IMR-90 (cell line): Measurements from ENCODE around the gene PRELID3B. TPM values are rescaled to one million over a fixed set of nuclear protein-coding genes. Genes with fewer than 3 reads are reported as not detected.

ENCODE experiments used
- ATAC-seq: fragments of 200-7000 bp; cut with Tn5 transposase; 2 replicates; pipeline ENCODE4 v1.9.1; 2020; ENCODE audit warnings: low read depth, mild to moderate bottlenecking, moderate library complexity
- BruUV-seq: library from RNA; stranded (reverse); fragments of 400-500 nt; replicated peaks from 2 replicates; lab custom pipeline; 2021; lab: Mats Ljungman, UMichigan
- CTCF ChIA-PET: fragments of 300-600 bp; formaldehyde crosslinking; extraction: SDS; loops from one replicate; lab custom pipeline; 2021; ENCODE audit warnings: antibody characterized with exemption; lab: Yijun Ruan, JAX
- POLR2A ChIA-PET: fragments of 300-600 bp; sonication (Branson Sonifier 250); formaldehyde crosslinking; loops from one replicate; lab custom pipeline; 2022; ENCODE audit warnings: antibody characterized with exemption; ENCODE audit not compliant: unreplicated experiment; lab: Charles Lee
- DNase-seq: peaks from one replicate; pipeline ENCODE4 v3.0.0; 2013
- H2AFZ ChIP-seq: replicated peaks from 2 replicates; pipeline ENCODE3; 2013; ENCODE audit warnings: low read length, mild to moderate bottlenecking; ENCODE audit not compliant: poor library complexity
- H2AK5ac ChIP-seq: 2 replicates; pipeline ENCODE4 v1.6.1; 2013; ENCODE audit warnings: low read depth, low read length, inconsistent platforms
- H2AK9ac ChIP-seq: replicated peaks from 2 replicates; pipeline ENCODE3; 2013; ENCODE audit warnings: mild to moderate bottlenecking, low read depth, low read length, moderate library complexity; ENCODE audit not compliant: poor library complexity
- H2BK120ac ChIP-seq: 2 replicates; pipeline ENCODE4 v1.6.1; 2013; ENCODE audit warnings: low read depth, low read length, inconsistent platforms
- H2BK15ac ChIP-seq: 3 replicates; pipeline ENCODE4 v1.6.1; 2013; ENCODE audit warnings: low read depth, low read length, inconsistent platforms
- H2BK20ac ChIP-seq: 2 replicates; pipeline ENCODE4 v1.6.1; 2013; ENCODE audit warnings: low read depth, mild to moderate bottlenecking, inconsistent platforms, low read length, moderate library complexity
- H2BK5ac ChIP-seq: 2 replicates; pipeline ENCODE4 v1.6.1; 2013; ENCODE audit warnings: mild to moderate bottlenecking, low read depth, low read length, inconsistent platforms; ENCODE audit not compliant: poor library complexity, severe bottlenecking
- H3K14ac ChIP-seq: replicated peaks from 2 replicates; pipeline ENCODE4 v1.6.1; 2013; ENCODE audit warnings: low read depth, low read length, inconsistent platforms
- H3K18ac ChIP-seq: 2 replicates; pipeline ENCODE4 v1.6.1; 2013; ENCODE audit warnings: low read depth, low read length, control low read depth
- H3K23ac ChIP-seq: 2 replicates; pipeline ENCODE4 v1.6.1; 2013; ENCODE audit warnings: low read depth, low read length, inconsistent platforms
- H3K27ac ChIP-seq: 2 replicates; pipeline ENCODE4 v1.5.1; 2013; ENCODE audit warnings: mild to moderate bottlenecking, control low read depth, low read length; ENCODE audit not compliant: insufficient read depth
- H3K27me3 ChIP-seq: 2 replicates; pipeline ENCODE4 v1.6.1; 2013; ENCODE audit warnings: low read length; ENCODE audit not compliant: control insufficient read depth, insufficient read depth
- H3K36me3 ChIP-seq: 2 replicates; pipeline ENCODE4 v1.6.1; 2013; ENCODE audit warnings: low read length, mixed read lengths; ENCODE audit not compliant: control insufficient read depth, insufficient read depth
- H3K4ac ChIP-seq: 2 replicates; pipeline ENCODE4 v1.6.1; 2013; ENCODE audit warnings: low read depth, low read length, inconsistent platforms
- H3K4me1 ChIP-seq: 2 replicates; pipeline ENCODE4 v1.6.1; 2013; ENCODE audit warnings: low read length, mixed read lengths; ENCODE audit not compliant: control insufficient read depth, insufficient read depth
- H3K4me2 ChIP-seq: 2 replicates; pipeline ENCODE4 v1.6.1; 2013; ENCODE audit warnings: low read depth, mild to moderate bottlenecking, control low read depth, low read length, moderate library complexity
- H3K4me3 ChIP-seq: 2 replicates; pipeline ENCODE4 v1.5.1; 2013; ENCODE audit warnings: low read depth, mild to moderate bottlenecking, control low read depth, low read length, moderate library complexity; ENCODE audit not compliant: insufficient read depth
- H3K56ac ChIP-seq: 2 replicates; pipeline ENCODE4 v1.6.1; 2013; ENCODE audit warnings: low read length, inconsistent platforms; ENCODE audit not compliant: insufficient read depth; ENCODE audit errors: extremely low read depth
- H3K79me1 ChIP-seq, 2 experiments: 2 replicates each; pipeline ENCODE4 v1.6.1; 2013; ENCODE audit warnings: low read length in 2 of 2, inconsistent platforms in 1 of 2, low read depth in 1 of 2
- H3K9ac ChIP-seq: 2 replicates; pipeline ENCODE4 v1.6.1; 2013; ENCODE audit warnings: low read depth, low read length, control low read depth
- H3K9me1 ChIP-seq: 2 replicates; pipeline ENCODE4 v1.6.1; 2013; ENCODE audit warnings: low read length, inconsistent platforms; ENCODE audit not compliant: insufficient read depth
- H3K9me3 ChIP-seq: 2 replicates; pipeline ENCODE4 v1.6.1; 2013; ENCODE audit warnings: low read length; ENCODE audit not compliant: control insufficient read depth, insufficient read depth
- H4K20me1 ChIP-seq: 2 replicates; pipeline ENCODE4 v1.6.1; 2013; ENCODE audit warnings: low read length, inconsistent platforms; ENCODE audit not compliant: insufficient read depth
- H4K5ac ChIP-seq: 2 replicates; pipeline ENCODE4 v1.6.1; 2013; ENCODE audit warnings: mild to moderate bottlenecking, low read depth, low read length, control low read depth
- H4K8ac ChIP-seq, 2 experiments: 2 replicates each; pipeline ENCODE4 v1.6.1; 2013; ENCODE audit warnings: low read depth in 2 of 2, low read length in 2 of 2, control low read depth in 1 of 2, inconsistent platforms in 1 of 2
- H4K91ac ChIP-seq: 2 replicates; pipeline ENCODE4 v1.6.1; 2013; ENCODE audit warnings: low read depth, low read length, inconsistent platforms; ENCODE audit not compliant: insufficient read depth
- BHLHE40 ChIP-seq: fragments of 150-350 bp; IDR thresholded peaks from 2 replicates; pipeline ENCODE4 v1.6.1; 2016; ENCODE audit warnings: mild to moderate bottlenecking, low read depth, low read length
- CEBPB ChIP-seq: IDR thresholded peaks from 2 replicates; pipeline ENCODE4 v1.6.1; 2012; ENCODE audit warnings: low read depth, low read length, improper control_type of control experiment
- CHD1 ChIP-seq: IDR thresholded peaks from 2 replicates; pipeline ENCODE4 v1.6.1; 2012; ENCODE audit warnings: low read depth, low read length, improper control_type of control experiment
- FOS ChIP-seq: fragments of 150-350 bp; IDR thresholded peaks from 2 replicates; pipeline ENCODE4 v1.6.1; 2016; ENCODE audit warnings: low read depth, low read length
- MAFK ChIP-seq: IDR thresholded peaks from 2 replicates; pipeline ENCODE4 v1.6.1; 2012; ENCODE audit warnings: low read depth, low read length, improper control_type of control experiment
- MAZ ChIP-seq: IDR thresholded peaks from 2 replicates; pipeline ENCODE4 v1.6.1; 2012; ENCODE audit warnings: low read depth, mild to moderate bottlenecking, low read length, improper control_type of control experiment, moderate library complexity, borderline replicate concordance
- MXI1 ChIP-seq: IDR thresholded peaks from 2 replicates; pipeline ENCODE4 v1.6.1; 2012; ENCODE audit warnings: low read depth, mild to moderate bottlenecking, low read length, moderate library complexity, borderline replicate concordance
- NFE2L2 ChIP-seq: fragments of 150-350 bp; IDR thresholded peaks from 2 replicates; pipeline ENCODE4 v1.6.1; 2016; ENCODE audit warnings: low read depth, mild to moderate bottlenecking, low read length
- POLR2A ChIP-seq: IDR thresholded peaks from 2 replicates; pipeline ENCODE4 v1.6.1; 2012; ENCODE audit warnings: mild to moderate bottlenecking, low read depth, low read length
- RAD21 ChIP-seq: IDR thresholded peaks from 2 replicates; pipeline ENCODE4 v1.6.1; 2012; ENCODE audit warnings: low read length, improper control_type of control experiment
- RCOR1 ChIP-seq: IDR thresholded peaks from 2 replicates; pipeline ENCODE4 v1.6.1; 2012; ENCODE audit warnings: mild to moderate bottlenecking, low read length, improper control_type of control experiment; ENCODE audit not compliant: insufficient replicate concordance
- RFX5 ChIP-seq: IDR thresholded peaks from 2 replicates; pipeline ENCODE4 v1.8.0; 2012; ENCODE audit warnings: low read depth, mild to moderate bottlenecking, low read length, moderate library complexity
- SMC3 ChIP-seq: fragments of 150-350 bp; IDR thresholded peaks from 2 replicates; pipeline ENCODE4 v1.6.1; 2016; ENCODE audit warnings: low read depth, mild to moderate bottlenecking, antibody characterized with exemption, low read length, moderate library complexity
- WGBS, 2 experiments: methylation state at CpG; one replicate each; pipeline versions ENCODE4 v1.1.5 to v1.1.7; 2013; ENCODE audit warnings: missing lambda C conversion rate in 2 of 2; ENCODE audit not compliant: insufficient read length in 1 of 2; ENCODE audit errors: extremely low coverage in 2 of 2; 5-methylcytosine and 5-hydroxymethylcytosine counted together
- dilution Hi-C: fragments of 300-500 bp; cut with HindIII; formaldehyde crosslinking; loops from one replicate; pipeline ENCODE4 v1.14.3; 2018; ENCODE audit warnings: low sequenced_read_pairs; ENCODE audit not compliant: unreplicated experiment
- in situ Hi-C: fragments of 300-500 bp; cut with MboI; formaldehyde crosslinking; loops from 3 replicates; pipeline ENCODE4 v1.14.3; 2019; ENCODE audit warnings: low sequenced_read_pairs, inconsistent platforms, mixed read lengths
- intact Hi-C: fragments of 100-400 bp; cut with micrococcal nuclease; formaldehyde crosslinking; loops from 2 replicates; pipeline ENCODE4 v1.10.0; 2022
- polyA plus RNA-seq, 3 experiments: library from polyadenylated mRNA; depleted of rRNA; stranded (reverse); fragments of >200 nt; gene quantifications; 2 replicates each; pipeline ENCODE4 v1.2.3, GENCODE V29; 2012; ENCODE audit warnings: low replicate concordance in 1 of 3
- total RNA-seq: library from RNA; depleted of rRNA; stranded (reverse); fragments of >200 nt; gene quantifications from 2 replicates; pipeline ENCODE4 v1.2.3, GENCODE V29; 2012
- TF ChIP-seq, protein P1 (sequence below): conservative IDR thresholded peaks from 2 replicates; pipeline ENCODE4 v1.5.1; 2012; ENCODE audit warnings: mild to moderate bottlenecking, low read depth, low read length, improper control_type of control experiment
- TF ChIP-seq, protein P2 (sequence below): fragments of 150-350 bp; IDR thresholded peaks from 2 replicates; pipeline ENCODE4 v1.6.1; 2016; ENCODE audit warnings: low read depth, mild to moderate bottlenecking, low read length, moderate library complexity, borderline replicate concordance
- TF ChIP-seq, protein P3 (sequence below): fragments of 150-350 bp; IDR thresholded peaks from 2 replicates; pipeline ENCODE4 v1.6.1; 2017; ENCODE audit warnings: mild to moderate bottlenecking, antibody characterized with exemption, low read length, low read depth

PRELID3B gene
- total and polyA plus RNA-seq, 2 of the 4 experiments (the other 2 are of a cell fraction), result 24.8 to 41.9 TPM

DNA sequence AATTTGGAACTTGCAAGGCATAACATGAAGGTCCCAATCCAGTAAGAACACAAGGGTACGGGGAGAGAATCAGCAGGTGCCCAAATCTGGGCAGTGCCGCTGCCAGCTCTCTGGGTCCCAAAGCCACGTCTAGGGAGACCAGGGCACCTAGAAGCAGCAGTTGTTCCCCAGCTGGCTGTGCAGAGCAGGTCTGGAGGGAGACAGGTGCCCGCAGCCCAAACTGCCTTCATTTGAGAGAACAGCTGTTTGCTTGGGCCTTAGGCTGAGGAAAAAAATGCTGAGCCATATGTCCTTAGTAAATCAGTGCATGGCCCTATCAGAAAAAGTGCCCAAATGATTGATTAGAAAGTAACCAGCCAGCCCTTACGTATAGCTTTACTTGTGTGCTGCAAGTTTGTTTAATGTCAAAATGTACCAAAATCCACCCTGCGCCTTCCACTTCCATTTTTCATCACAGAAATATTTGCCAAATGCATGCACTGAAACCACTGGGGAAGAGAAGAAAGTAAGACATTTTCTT is 9.1 kb upstream of the PRELID3B start:
- no peak overlapping the region for H3K27ac ChIP-seq
- H3K4me3 ChIP-seq, result no peak overlapping the region
- WGBS, 2 experiments, result 57% methylated on average over 4 of the region's 6 CpGs; no CpG with 5 or more reads in 1 of the 2 experiments
- no peaks in the 10 kb centered on the region for H3K9me3 ChIP-seq
- H4K8ac ChIP-seq, result no peak overlapping the region
- no peak overlapping the region for H4K91ac ChIP-seq
- no peaks in the 10 kb centered on the region for H3K79me1 ChIP-seq
- no peaks in the 10 kb centered on the region for H3K36me3 ChIP-seq
- no peak overlapping the region for H2AK9ac ChIP-seq
- intact Hi-C loops, result no loop called here
- H3K18ac ChIP-seq, result no peak overlapping the region
- no peak overlapping the region for H3K14ac ChIP-seq
- H3K9ac ChIP-seq, result no peak overlapping the region
- H2BK120ac ChIP-seq, result no peak overlapping the region
- H3K4me1 ChIP-seq, result no peaks in the 10 kb centered on the region
- dilution Hi-C loops, result no loop called here
- ATAC-seq (no peak), DNase-seq (no peak)
- H3K23ac ChIP-seq, result no peak overlapping the region
- CTCF ChIA-PET, result no interaction called here
- no peak overlapping the region for H2AFZ ChIP-seq
- TF ChIP-seq MAZ (no peak), FOS (no peak), MAFK (no peak), BHLHE40 (no peak), SMC3 (no peak), CHD1 (no peak), CEBPB (no peak), RFX5 (no peak), RCOR1 (no peak), MXI1 (no peak), NFE2L2 (no peak), POLR2A (no peak), RAD21 (no peak)
- TF ChIP-seq, protein P1, sequence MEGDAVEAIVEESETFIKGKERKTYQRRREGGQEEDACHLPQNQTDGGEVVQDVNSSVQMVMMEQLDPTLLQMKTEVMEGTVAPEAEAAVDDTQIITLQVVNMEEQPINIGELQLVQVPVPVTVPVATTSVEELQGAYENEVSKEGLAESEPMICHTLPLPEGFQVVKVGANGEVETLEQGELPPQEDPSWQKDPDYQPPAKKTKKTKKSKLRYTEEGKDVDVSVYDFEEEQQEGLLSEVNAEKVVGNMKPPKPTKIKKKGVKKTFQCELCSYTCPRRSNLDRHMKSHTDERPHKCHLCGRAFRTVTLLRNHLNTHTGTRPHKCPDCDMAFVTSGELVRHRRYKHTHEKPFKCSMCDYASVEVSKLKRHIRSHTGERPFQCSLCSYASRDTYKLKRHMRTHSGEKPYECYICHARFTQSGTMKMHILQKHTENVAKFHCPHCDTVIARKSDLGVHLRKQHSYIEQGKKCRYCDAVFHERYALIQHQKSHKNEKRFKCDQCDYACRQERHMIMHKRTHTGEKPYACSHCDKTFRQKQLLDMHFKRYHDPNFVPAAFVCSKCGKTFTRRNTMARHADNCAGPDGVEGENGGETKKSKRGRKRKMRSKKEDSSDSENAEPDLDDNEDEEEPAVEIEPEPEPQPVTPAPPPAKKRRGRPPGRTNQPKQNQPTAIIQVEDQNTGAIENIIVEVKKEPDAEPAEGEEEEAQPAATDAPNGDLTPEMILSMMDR, result no peak
- TF ChIP-seq, protein P2, sequence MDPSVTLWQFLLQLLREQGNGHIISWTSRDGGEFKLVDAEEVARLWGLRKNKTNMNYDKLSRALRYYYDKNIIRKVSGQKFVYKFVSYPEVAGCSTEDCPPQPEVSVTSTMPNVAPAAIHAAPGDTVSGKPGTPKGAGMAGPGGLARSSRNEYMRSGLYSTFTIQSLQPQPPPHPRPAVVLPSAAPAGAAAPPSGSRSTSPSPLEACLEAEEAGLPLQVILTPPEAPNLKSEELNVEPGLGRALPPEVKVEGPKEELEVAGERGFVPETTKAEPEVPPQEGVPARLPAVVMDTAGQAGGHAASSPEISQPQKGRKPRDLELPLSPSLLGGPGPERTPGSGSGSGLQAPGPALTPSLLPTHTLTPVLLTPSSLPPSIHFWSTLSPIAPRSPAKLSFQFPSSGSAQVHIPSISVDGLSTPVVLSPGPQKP, result no peak
- TF ChIP-seq, protein P3, sequence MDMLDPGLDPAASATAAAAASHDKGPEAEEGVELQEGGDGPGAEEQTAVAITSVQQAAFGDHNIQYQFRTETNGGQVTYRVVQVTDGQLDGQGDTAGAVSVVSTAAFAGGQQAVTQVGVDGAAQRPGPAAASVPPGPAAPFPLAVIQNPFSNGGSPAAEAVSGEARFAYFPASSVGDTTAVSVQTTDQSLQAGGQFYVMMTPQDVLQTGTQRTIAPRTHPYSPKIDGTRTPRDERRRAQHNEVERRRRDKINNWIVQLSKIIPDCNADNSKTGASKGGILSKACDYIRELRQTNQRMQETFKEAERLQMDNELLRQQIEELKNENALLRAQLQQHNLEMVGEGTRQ, result no peak
- H3K27me3 ChIP-seq, result peaks cover 27% of the 10 kb centered on the region
- H4K20me1 ChIP-seq, result no peaks in the 10 kb centered on the region
- BruUV-seq, result no TSS peak
- no peak overlapping the region for H2BK20ac ChIP-seq
- no peak overlapping the region for H2BK15ac ChIP-seq
- H2AK5ac ChIP-seq, result no peak overlapping the region
- in situ Hi-C loops, result no loop called here
- 0 out of 2 replicates have a peak, but pooled peaks cover 5% of the 10 kb centered on the region for H3K9me1 ChIP-seq
- no peak overlapping the region for H4K5ac ChIP-seq
- H2BK5ac ChIP-seq, result no peak overlapping the region
- H3K56ac ChIP-seq, result no peak overlapping the region
- H3K4ac ChIP-seq, result no peak overlapping the region
- POLR2A ChIA-PET, result no interaction called here
- H3K4me2 ChIP-seq, result no peak overlapping the region
